PFSK-1 (cell line): ENCODE results near the gene HHLA2.

Experiments used
- FOXP2 ChIP-seq: optimal IDR thresholded peaks from 2 replicates; pipeline ENCODE3; 2011; ENCODE audit warnings: borderline replicate concordance, control low read depth, inconsistent platforms; ENCODE audit not compliant: insufficient read depth; ENCODE audit errors: extremely low read length, extremely low read depth
- POLR2AphosphoS5 ChIP-seq: IDR thresholded peaks from 2 replicates; pipeline ENCODE4 v1.6.1; 2012; ENCODE audit warnings: low read depth, mild to moderate bottlenecking, control low read depth, low read length, moderate library complexity
- SIN3A ChIP-seq: IDR thresholded peaks from 2 replicates; pipeline ENCODE4 v1.6.1; 2012; ENCODE audit warnings: mild to moderate bottlenecking, low read length, moderate library complexity, borderline replicate concordance; ENCODE audit not compliant: insufficient read depth
- TAF1 ChIP-seq: IDR thresholded peaks from 2 replicates; pipeline ENCODE4 v1.6.1; 2012; ENCODE audit warnings: low read length, control low read depth, borderline replicate concordance; ENCODE audit not compliant: insufficient read depth
- TF ChIP-seq, protein P1 (sequence below), 2 experiments: IDR thresholded peaks; 2 replicates each; pipeline versions ENCODE4 v1.6.1 to v1.8.0; 2011 to 2012; ENCODE audit warnings: low read depth in 2 of 2, low read length in 2 of 2, control low read depth in 1 of 2, inconsistent platforms in 1 of 2, mild to moderate bottlenecking in 1 of 2, moderate library complexity in 1 of 2; ENCODE audit not compliant: insufficient read depth in 1 of 2

The HHLA2 gene

GRCh38 chr3:108293858-108294257 lies 2.5 kb upstream of the HHLA2 start:
- no peak for TF ChIP-seq FOXP2
- TF ChIP-seq POLR2AphosphoS5: no peak
- no peak for TF ChIP-seq SIN3A
- no peak for TF ChIP-seq TAF1
- TF ChIP-seq, protein P1, sequence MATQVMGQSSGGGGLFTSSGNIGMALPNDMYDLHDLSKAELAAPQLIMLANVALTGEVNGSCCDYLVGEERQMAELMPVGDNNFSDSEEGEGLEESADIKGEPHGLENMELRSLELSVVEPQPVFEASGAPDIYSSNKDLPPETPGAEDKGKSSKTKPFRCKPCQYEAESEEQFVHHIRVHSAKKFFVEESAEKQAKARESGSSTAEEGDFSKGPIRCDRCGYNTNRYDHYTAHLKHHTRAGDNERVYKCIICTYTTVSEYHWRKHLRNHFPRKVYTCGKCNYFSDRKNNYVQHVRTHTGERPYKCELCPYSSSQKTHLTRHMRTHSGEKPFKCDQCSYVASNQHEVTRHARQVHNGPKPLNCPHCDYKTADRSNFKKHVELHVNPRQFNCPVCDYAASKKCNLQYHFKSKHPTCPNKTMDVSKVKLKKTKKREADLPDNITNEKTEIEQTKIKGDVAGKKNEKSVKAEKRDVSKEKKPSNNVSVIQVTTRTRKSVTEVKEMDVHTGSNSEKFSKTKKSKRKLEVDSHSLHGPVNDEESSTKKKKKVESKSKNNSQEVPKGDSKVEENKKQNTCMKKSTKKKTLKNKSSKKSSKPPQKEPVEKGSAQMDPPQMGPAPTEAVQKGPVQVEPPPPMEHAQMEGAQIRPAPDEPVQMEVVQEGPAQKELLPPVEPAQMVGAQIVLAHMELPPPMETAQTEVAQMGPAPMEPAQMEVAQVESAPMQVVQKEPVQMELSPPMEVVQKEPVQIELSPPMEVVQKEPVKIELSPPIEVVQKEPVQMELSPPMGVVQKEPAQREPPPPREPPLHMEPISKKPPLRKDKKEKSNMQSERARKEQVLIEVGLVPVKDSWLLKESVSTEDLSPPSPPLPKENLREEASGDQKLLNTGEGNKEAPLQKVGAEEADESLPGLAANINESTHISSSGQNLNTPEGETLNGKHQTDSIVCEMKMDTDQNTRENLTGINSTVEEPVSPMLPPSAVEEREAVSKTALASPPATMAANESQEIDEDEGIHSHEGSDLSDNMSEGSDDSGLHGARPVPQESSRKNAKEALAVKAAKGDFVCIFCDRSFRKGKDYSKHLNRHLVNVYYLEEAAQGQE (IDR thresholded peaks at IDR 0.05; ENCODE audit: insufficient read depth in 1 of 2, low read depth in 2 of 2, low read length in 2 of 2): no peak

- TF ChIP-seq POLR2AphosphoS5: no peak
- TF ChIP-seq, protein P1 (IDR thresholded peaks at IDR 0.05; ENCODE audit: insufficient read depth in 1 of 2, low read depth in 2 of 2, low read length in 2 of 2): no peak
- TF ChIP-seq SIN3A: no peak
- no peak for TF ChIP-seq FOXP2
- TF ChIP-seq TAF1: no peak
Observed at GRCh38 chr3:108295421-108296175, 750 bp upstream of the HHLA2 start.

DNA sequence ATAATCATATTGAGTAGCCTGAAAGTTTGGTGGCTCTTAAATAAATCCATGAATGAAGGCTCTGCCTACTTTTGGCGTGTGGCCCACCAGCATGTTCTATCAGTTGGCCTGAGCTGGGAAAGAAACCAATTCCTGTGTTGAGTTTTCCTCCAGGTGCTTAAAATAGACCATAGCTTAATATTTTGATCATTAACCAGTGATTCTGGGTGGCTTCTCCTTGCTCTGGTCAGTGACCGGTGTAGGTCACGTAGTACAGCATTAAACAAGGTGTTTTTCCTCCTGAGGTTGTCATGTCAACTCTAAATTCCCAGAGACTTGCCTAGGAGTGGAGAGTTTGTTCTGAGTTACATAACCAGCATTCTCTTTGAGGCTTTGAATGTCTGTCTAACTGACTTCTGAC lies 1.3 kb downstream of the HHLA2 start:
- TF ChIP-seq, protein P1 (IDR thresholded peaks at IDR 0.05; ENCODE audit: insufficient read depth in 1 of 2, low read depth in 2 of 2, low read length in 2 of 2): no peak
- TF ChIP-seq FOXP2 (no peak), POLR2AphosphoS5 (no peak)

GRCh38 chr3:108298056-108298455 lies 1.7 kb downstream of the HHLA2 start:
- TF ChIP-seq, protein P1 (IDR thresholded peaks at IDR 0.05; ENCODE audit: insufficient read depth in 1 of 2, low read depth in 2 of 2, low read length in 2 of 2): no peak
- TF ChIP-seq SIN3A: no peak
- TF ChIP-seq TAF1: no peak
- TF ChIP-seq FOXP2: no peak
- no peak for TF ChIP-seq POLR2AphosphoS5
